ENCODE results near the gene PLLP.

PLLP gene

DNA sequence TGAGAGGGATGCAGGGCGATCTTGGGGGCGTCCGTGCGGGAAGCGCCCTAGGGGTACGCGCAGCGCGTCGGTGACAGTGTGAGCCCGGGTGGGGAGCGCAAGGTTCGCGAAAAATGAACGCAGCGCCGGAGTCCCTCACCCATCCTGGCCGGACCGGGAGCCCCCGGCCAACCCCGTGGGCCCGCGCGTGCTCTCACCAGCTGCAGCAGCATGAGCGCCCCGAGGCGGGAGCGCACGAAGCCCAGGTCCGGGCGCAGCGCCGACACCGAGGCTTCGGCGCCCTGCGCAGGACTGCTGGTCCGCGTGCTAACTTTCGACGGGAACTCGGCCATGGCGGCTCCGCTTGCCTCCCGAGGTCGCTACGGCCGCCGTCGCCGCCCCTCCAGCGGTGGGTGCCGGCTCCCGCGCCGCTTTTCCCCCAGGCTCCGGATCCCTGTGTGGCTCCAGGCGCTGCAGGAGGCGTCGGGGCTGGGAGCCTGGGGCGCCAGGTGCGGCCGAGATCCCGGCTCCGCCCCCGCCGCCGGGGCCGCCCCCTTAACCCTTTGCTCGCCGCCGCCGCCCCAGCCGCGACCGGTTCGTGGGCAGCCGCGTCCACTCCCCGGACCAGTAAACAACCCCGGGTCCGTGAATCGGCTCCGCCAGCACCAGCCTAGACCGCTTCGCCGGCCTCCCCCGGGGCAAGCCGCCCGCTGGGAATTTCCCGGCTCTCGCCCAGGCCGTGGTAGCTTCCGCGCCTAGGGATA is at the start of gene PLLP:
Gene PLLP, minus strand, starts transcription at position 464 of the 743 bp plus-strand sequence. Its CDS starts 132 bp downstream, at position 332.
- no peak for FAIRE-seq
- no peak for TF ChIP-seq CTCF (IDR thresholded peaks at IDR 0.05; ENCODE audit: insufficient read depth, missing control alignments)
- DNase-seq (ENCODE audit: insufficient read length, low spot score): peak; percentile 54

DNA sequence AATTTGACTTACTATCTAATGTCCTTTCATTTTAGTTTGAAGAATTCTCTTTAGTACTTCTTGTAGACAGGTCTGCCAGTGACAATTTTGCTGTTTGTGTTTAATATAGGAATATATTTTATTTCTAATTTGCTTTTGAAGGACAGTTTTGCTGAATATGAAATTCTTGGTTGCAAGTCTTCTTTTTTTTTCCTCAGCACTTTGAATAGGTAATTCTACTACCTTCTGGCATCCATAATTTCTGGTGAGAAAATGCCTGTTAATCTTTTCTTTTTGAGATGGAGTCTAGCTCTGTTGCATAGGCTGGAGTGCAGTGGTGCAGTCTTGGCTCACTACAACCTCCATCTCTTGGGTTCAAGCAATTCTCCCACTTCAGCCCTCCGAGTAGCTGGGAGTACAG is 48.9 kb upstream of the PLLP start:
- DNase-seq (ENCODE audit: insufficient read length, low spot score): no peak
- FAIRE-seq: no peak
- no peak for TF ChIP-seq CTCF (IDR thresholded peaks at IDR 0.05; ENCODE audit: insufficient read depth, missing control alignments)

DNA sequence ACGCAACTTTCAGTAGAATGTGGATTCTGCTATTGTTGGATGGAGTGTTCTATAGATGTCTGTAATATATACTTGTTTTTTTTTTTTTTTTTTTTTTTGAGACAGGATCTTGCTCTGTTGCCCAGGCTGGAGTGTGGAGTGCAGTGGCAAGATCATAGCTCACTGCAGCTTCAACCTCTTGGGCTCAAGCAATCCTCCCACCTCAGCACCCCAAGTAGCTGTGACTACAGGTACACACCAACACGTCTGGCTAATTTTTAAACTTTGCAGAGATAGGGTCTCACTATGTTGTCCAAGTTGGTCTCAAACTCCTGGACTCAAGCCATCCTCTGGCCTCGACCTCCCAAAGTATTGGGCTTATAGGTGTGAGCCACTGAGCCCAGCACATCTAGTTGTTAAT is 46.9 kb upstream of the PLLP start:
- FAIRE-seq: no peak
- TF ChIP-seq CTCF (IDR thresholded peaks at IDR 0.05; ENCODE audit: insufficient read depth, missing control alignments): no peak
- no peak for DNase-seq (ENCODE audit: insufficient read length, low spot score)

DNA sequence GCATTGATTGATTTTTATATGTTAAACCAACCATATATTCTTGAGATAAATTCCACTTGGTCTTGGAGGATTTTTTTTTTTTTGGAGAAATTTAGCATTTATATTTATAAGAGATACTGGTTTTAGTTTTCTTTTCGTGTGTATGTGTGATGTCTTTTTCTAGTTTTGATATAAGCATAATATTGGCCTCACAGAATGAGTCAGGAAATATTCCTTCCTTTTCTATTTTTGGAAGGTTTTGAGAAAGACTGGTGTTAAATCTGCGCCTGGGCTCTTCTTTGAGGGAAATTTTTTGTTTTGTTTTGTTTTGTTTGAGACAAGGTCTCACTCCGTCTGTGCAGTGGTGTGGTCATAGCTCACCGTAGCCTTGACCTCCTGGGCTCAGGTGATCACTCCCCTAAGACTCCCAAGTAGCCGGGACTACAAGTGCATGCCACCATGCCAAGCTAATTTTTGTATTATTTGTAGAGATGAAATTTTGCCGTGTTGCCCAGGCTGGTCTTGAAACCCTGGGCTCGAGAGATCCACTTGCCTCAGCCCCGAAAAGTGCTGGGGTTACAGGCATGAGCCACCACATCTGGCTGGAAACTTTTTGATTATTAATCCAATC is 45.4 kb upstream of the PLLP start:
- no peak for FAIRE-seq
- TF ChIP-seq CTCF (IDR thresholded peaks at IDR 0.05; ENCODE audit: insufficient read depth, missing control alignments): no peak
- no peak for DNase-seq (ENCODE audit: insufficient read length, low spot score)

DNA sequence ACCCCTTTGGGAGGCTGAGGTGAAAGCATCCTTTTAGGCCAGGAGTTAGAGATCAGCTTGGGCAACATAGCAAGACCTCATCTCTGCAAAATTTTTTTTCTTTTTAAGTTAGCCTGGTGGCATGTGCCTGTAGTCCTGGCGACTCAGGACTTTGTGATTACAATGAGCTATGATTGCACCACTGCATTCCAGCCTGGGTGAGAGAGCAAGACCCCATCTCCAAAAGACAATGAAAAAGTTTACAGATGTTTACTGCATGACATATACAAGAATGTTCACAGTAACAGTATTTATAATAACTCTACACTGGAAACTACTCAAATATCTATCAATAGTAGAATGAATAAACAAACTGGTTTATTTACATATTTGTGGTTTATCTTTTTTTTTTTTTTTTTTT is 41.0 kb upstream of the PLLP start:
- no peak for FAIRE-seq
- no peak for DNase-seq (ENCODE audit: insufficient read length, low spot score)
- TF ChIP-seq CTCF (IDR thresholded peaks at IDR 0.05; ENCODE audit: insufficient read depth, missing control alignments): no peak

DNA sequence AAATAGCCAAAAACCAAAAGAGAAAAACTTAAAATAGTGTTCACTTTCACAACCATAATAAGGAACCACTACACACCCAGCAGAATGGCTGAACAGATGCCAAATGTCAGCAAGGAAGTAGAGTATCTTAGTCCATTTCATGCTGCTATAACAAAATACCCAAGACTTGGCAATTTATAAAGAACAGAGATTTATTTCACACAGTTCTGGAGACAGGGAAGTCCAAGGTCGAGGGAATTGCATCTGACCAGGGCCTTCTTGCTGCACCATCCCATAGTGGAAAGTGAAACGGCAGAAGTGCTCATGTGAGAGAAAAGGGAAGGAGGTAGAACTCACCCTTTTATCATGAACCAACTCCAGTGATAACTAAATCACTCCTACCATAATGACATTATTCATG is 40.3 kb upstream of the PLLP start:
- no peak for TF ChIP-seq CTCF (IDR thresholded peaks at IDR 0.05; ENCODE audit: insufficient read depth, missing control alignments)
- DNase-seq (ENCODE audit: insufficient read length, low spot score): no peak
- no peak for FAIRE-seq

GRCh38 chr16:57319646-57320045 is 35.2 kb upstream of the PLLP start:
- TF ChIP-seq CTCF (IDR thresholded peaks at IDR 0.05; ENCODE audit: insufficient read depth, missing control alignments): no peak
- FAIRE-seq: no peak
- no peak for DNase-seq (ENCODE audit: insufficient read length, low spot score)
